ENCODE measurements around the gene MTUS2. TPM values are rescaled to one million over a fixed set of nuclear protein-coding genes. Genes with fewer than 3 reads are reported as not detected.

Gene MTUS2
- total RNA-seq, 1 experiment from 2014 or later: 0.25 TPM

GRCh38 chr13:29022968-29023367, 202.8 kb downstream of the MTUS2 start:
- no peak for DNase-seq (ENCODE audit: low spot score)

DNA sequence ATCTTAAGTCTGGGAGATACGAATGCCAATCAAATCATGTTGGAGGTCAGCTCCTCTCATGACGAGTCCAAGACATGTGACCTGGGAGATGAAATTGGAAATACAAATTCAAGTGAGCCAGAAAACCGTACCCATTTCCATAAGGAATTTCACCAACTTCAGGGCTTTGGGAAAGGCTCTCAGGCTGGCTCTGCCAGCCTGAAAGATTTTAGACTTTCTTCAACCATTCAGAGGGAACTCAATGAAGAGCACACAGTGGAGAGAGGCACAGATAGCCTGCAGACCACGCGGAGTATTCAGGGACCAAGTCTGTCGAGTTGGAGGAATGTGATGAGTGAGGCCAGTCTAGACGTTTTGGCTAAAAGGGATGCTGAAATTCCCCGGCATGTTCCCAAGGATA, 204.6 kb downstream of the MTUS2 start:
- DNase-seq (ENCODE audit: low spot score): no peak

DNA sequence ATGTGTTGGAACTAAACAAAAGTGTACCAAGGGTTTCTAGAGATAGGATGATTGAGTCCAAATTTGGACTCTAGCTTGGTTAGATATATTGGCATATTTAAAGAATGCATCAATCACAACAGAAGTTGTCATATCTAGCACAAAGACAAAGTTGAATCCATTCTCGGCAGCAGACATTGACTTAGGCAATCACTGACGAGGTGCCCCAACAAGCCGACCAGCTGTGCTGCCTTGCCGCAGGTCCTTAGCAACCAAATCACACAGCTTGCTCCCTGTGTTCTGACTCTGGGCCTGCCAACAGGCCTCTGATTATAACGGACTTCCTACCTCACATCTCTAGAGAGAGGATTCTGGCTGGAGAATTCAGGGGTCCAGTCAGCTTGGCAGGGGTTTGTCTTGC, 208.7 kb downstream of the MTUS2 start:
- no peak for DNase-seq (ENCODE audit: low spot score)

DNA sequence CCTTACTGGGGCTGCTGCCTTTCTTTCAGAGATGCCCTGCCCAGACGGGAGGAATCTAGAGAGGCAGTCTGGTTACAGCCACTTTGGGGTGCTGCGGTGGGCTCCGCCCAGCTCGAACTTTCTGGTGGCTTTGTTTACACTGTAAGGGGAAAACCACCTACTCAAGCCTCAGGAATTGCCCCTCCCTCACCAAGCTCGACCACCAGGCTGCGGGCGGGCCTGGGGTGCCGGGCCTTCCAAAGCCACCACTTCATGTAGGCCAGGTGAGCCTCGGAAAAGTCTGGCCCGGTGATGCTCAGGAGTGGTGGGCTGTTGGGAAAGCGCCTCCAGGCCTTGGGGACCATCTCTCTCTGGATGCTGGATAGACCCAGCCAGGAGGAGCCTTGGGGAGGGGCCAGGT, 218.6 kb downstream of the MTUS2 start:
- no peak for DNase-seq (ENCODE audit: low spot score)

DNA sequence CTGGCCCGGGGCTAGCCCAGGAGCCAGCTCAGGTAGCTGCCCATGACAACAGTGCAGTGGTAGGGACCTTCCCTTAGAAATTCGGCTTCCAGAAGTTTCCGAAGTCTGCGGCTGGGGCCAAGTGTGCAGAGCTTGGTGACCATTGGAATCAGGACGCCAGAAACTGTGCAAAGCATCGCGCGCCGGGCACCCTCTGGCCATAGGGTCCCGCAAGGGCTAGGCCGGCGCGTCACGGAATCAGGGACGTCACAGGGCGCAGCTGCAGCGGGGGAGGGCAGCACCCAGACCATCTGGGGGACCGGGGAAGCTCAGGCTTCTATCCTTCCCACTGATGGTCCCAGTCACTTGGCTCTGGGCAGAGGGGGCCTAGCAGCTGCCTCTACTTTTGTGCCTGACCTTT, 219.1 kb downstream of the MTUS2 start:
- no peak for DNase-seq (ENCODE audit: low spot score)

DNA sequence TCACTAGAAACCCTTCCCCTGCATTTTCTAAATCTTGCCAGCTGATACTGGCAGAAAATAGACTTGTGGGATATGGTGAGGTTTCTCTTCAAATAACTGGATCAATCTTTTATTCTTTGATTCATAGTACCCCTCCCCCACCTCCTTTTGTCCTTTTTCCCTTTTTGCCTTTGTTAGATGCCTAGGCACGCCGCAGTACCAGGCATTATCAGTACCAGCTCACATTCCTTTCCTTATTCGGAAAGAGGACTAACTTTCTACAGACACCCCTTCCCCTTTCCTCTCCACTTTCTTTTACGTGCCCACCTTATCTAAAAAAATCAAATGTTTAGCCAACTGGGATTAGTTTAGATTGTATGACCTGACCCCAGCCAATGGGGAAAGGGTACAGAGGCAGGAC, 226.4 kb downstream of the MTUS2 start:
- no peak for DNase-seq (ENCODE audit: low spot score)

GRCh38 chr13:29049524-29049923, 229.4 kb downstream of the MTUS2 start:
- DNase-seq (ENCODE audit: low spot score): no peak

DNA sequence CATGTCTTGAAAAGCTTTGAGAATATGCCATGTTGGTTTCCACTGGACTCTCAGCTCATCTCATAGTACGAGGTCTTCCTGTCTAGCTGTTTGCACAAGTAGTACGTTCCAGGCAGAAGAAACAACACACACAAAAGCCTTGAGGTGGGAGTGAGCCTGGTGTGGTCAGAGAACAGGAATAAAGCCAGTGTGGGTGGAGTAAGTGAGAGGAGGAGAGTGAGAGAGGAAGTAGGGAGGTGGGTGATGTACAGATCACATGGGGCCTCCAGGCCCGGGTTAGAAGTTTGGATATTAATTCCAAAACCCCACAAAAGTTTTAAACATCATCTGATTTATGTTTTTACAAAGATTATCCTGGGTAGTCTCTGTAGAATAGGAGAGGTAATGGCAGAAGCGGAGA, 230.6 kb downstream of the MTUS2 start:
- no peak for DNase-seq (ENCODE audit: low spot score)

DNA sequence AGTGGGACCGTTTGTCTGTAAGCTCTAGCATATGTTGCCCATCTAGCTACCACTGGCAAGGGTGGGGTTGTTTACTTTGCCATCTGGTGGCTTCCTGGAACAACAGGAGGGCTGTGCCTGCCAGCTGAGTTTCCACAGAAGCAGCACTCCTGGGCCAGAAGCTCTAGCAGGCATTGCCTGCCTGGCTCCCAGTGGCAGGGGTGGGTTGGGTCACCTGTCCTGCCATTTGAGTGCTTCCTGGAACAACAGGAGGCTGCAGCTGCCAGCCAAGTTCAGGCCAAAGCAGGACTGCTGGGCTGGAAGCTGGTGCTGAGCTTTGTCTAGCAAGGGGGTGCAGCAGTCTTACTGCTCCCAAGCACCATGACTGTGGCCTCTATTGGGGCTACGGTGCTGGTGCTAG, 239.7 kb downstream of the MTUS2 start:
- DNase-seq (ENCODE audit: low spot score): no peak

GRCh38 chr13:29065142-29065541, 245.0 kb downstream of the MTUS2 start:
- no peak for DNase-seq (ENCODE audit: low spot score)

GRCh38 chr13:29067306-29067945, 247.3 kb downstream of the MTUS2 start:
- no peak for DNase-seq (ENCODE audit: low spot score)

GRCh38 chr13:29073755-29074154, 253.6 kb downstream of the MTUS2 start:
- no peak for DNase-seq (ENCODE audit: low spot score)

DNA sequence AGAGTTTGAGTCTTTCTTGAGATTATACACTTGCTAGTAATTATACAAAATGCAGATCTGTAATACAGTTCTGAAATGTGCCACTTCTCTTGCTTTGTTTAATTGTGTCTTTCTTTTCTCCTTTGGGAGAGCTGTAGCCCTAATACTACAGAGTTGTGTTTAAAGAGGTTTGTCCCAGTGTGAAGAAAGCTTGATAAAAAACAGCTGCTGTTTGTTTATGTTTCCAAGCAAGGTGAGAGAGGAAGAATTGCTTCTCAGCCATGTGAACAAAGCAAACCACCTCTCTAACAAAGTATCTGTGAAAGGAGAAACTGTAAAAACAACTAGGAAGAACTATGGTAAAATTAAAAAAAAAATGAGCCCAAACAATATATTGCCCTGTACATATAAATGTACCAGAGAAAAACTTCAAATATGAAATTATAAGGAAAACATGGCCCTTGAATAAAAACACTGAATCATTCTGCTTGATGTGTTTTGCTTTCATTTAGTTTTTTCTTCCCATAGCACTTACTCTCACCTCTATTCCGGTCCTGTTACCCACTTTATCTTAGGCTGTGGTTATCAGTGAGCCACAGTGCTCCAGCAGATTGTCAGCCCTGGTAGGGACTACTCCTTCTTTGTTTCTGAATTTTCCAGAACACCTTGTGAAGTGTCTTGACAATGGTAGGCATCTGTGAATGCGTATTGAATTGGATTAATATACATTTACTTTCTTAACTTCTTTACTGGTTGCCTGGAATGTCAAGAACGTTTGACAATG, 257.1 kb downstream of the MTUS2 start:
- DNase-seq (ENCODE audit: low spot score): no peak

DNA sequence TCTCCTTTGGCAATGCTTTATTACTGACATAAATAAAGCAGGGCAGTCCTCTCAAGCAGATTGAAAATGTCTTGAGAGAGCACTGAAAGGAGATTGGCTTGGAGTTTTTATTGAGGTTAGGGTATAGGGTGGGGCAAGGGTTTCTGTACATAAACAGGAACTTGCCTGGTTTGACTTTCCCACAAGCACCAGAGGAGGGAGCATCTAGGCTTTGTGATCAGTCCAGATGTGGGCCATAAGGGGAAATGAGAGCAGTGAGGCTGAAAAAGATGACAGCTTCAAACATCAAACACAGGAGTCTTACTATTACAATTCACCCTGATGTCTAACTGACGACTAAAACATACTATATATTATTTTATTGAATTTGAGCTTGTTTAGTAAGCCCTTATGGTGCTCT, 260.9 kb downstream of the MTUS2 start:
- DNase-seq (ENCODE audit: low spot score): no peak

DNA sequence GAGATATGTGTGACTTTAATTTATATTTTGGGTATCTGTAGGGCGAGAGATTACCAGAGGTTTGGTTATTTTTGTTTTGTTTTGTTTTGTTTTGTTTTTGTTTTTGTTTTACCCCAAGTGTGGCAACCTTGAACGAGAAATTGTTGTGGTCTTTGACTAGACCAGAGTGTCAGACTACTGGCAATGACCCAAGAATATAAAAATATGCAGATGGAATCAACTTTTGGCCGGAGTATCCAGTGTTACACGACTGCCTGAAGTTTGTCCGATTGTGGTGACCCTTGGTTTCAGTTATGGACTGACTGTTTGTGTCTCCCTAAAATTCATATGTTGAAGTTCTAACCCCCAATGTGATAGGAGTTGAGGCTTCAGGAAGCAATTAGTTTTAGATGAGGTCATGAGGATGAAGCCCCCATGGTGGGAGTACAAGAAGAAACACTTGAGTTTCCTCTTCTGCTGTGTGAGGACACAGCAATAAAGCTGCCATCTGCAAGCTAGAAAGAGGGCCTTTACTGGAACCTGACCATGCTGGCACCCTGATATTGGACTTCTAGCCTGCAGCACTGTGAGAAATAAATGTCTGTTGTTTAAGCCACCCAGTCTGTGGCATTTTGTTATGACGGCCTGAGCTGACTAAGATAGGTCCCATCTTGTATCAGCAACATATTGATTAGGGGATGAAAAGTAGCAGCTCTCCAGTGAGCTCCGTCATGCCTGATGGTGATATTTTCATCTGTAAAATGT, 261.7 kb downstream of the MTUS2 start:
- no peak for DNase-seq (ENCODE audit: low spot score)

DNA sequence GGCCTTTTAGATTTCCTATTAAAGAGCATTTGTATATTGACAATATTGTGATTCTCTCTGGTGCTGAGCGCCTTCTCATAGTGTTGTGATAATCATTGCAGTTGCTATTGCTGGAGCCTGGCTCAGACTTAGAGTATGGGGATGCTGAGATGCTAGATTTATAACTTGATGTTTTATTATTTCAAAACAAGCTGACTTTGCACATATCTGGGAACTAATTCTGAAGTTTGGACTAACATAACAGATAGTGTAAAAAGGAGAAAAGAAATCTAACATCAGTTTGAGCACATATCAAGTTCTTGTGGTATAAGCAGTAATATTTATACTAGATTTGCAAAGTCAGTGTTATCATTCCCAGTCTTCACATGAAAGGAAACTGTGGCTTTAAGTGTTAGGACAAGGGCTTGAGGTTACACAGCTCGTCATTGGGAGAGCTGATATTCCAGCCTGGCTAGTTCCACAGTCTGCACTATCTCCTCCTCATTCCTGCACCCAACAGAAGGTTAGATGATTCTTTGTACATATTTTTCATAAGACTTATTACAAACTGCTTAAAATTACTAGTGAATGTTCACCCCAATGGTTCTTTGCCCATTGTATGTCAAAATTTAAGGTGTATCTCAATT, 279.8 kb downstream of the MTUS2 start:
- DNase-seq (ENCODE audit: low spot score): no peak

GRCh38 chr13:29100758-29101157, 280.6 kb downstream of the MTUS2 start:
- DNase-seq (ENCODE audit: low spot score): no peak

DNA sequence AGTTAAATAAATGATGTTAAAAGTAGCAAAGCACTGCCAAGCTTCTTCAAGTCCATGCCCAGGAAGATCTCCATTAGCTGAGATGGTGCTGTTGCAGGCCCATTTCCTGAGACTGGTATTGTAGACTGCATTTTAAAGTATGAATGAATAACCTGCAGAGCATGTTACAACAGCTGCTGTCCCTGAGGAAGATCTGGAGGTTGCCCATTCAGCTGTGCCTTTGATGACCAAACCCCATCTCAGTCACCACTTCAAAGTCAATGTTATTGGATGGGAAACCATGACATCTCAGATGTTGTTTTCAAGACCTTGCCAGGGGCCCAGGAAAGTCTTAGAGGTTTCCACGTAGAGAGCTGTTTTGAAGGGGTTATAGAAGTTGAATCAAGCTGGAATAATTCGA, 281.3 kb downstream of the MTUS2 start:
- no peak for DNase-seq (ENCODE audit: low spot score)

DNA sequence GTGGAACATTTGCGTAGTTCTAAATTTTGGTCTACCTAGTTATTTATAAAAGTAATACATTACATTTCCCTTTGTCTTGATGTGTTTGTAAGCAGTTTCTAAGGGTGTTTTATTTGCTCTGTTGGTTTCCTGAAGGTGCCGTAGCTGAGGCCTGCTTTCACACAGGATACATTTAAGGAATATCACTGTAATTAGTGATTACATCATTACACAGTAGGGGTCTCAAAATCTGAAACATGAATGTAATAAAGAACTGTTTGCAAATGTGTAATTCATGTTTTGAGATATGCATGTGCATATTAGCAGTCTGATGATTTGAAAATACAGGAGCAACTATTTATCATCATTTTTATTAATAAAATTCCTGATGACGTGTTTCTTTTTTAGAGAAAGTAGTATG, 281.8 kb downstream of the MTUS2 start:
- no peak for DNase-seq (ENCODE audit: low spot score)

DNA sequence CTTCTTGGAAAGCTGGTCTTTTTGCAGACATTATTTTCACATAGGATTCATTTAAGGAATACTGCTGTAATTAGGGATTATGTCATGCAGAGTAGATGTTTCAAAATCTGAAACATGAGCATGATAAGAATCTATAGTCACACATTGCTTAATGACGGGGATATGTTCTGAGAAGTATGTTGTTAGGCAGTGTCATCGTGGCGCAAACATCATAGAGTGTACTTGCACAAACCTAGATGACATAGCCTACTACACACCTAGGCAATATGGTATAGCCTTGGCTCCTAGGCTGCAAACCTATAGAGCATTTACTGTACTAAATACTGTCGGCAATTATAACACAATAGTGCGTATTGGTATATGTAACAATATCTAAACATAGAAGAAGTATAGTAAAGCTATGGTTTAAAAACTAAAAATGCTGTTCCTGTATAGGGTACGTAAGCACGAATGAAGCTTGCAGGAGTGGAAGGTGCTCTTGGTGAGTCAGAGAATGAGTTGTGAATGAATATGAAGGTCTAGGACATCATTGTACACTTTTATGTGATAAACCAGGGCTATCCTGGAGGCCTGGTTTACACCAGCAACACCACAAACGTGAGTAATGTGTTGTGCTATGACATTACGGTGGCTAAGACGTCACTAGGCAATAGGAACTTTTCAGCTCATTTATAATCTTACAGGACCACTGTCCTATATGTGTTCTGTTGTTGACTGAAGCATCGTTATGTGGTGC, 283.1 kb downstream of the MTUS2 start:
- no peak for DNase-seq (ENCODE audit: low spot score)

GRCh38 chr13:29104461-29104860, 284.3 kb downstream of the MTUS2 start:
- no peak for DNase-seq (ENCODE audit: low spot score)

DNA sequence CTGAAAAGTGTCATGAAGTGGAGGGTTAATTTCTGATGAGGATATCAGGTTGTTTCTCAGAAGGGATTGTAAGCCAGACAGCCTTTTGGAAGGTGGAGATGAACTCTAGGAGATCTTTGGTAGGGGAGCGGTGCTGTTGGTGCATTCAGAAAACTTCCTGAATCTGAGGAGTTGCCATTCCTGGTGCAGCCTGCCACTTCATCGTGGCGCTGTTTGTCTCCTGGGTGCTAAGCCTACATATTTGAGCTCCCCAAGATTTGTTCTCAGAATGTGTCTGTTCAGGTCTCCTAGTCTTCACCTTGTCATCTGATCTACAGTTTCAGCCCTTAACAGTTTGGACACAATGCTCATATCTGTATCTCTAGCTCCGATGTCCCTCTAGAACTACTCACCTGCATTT, 285.6 kb downstream of the MTUS2 start:
- DNase-seq (ENCODE audit: low spot score): no peak
